Fibroblast of skin of left biceps (primary cell): ENCODE results near the gene DPPA4.

Experiments used
- DNase-seq, 2 experiments: peaks; one replicate each; pipeline ENCODE4 v3.0.0-alpha.2; 2013; ENCODE audit warnings: low read depth in 2 of 2

The DPPA4 gene

DNA sequence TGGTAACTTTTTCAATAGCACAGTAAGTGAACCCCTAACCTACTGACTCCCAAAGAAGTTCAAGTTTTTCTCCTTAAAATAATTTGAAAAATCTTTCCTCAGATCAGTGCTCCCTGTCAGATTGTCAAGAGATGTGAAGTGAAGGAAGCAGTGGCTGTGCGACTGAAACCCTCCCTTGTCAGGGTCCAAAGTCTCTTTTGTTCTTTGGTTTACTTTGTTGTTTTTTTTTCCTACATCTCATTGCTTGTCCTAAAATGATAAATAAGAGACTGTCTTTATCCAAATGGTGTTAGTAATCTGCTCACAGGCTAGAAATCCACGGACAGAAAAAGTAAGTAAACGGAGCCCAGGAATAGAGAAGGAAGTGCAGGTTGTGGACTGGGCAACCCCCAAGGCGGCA lies 976 bp upstream of the DPPA4 start:
- DNase-seq: no peak

DNA sequence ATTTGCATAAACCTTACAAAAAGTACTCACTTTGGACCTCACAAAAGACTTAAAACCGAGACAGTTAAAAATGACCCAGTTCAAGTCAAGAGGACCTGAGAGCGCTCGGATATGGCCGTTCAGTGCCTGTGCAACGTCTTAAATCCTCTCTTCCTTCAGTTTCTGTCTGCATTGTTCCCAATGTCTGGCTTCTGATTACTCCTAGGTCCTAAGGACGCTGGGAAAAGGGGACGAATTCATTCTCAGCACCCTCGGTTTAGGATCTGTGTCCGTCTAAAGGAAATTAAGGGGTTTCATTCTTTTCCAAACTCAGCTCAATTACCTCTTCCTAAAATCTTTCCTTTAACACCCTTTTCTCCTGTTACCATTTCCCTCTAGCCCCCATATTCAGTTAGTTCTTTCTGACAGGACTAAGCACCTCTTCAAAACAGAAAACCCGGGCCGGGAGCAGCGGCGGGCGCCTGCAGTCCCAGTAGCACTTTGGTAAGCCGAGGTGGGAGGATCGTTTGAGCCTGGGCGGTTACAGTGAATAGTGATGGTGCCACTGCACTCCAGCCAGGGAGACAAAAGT lies 970 bp downstream of the DPPA4 start:
- DNase-seq: no peak

GRCh38 chr3:109334572-109334971 lies 2.8 kb downstream of the DPPA4 start:
- no peak for DNase-seq

- no peak for DNase-seq
These were observed 5.7 kb downstream of the DPPA4 start for GRCh38 chr3:109331692-109332091.

DNA sequence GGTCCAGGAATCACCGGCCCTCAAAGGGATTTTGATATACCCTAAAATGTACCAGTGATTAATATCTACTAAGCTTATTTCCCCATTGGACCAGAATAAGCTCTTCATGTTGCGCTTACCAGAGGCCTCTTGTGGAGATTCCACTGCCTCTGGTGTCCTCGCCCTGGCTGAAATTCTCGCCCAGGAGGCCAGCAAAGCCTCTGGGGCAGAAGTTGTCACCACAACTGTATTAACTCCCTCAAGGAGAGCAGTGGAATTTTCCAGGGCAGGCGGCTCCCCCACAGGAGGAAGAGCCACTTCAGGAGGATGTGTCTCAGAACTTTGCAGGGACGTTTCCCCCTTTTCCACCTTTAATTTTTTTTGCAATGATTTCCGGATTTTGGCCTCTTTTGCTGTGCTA lies 6.9 kb downstream of the DPPA4 start:
- no peak for DNase-seq

- no peak for DNase-seq
These were observed 9.1 kb downstream of the DPPA4 start for GRCh38 chr3:109328202-109328601.

- no peak for DNase-seq
These were observed 11.7 kb downstream of the DPPA4 start for GRCh38 chr3:109325657-109326056.

- no peak for DNase-seq
These were observed 12.2 kb downstream of the DPPA4 start for GRCh38 chr3:109325109-109325508.

DNA sequence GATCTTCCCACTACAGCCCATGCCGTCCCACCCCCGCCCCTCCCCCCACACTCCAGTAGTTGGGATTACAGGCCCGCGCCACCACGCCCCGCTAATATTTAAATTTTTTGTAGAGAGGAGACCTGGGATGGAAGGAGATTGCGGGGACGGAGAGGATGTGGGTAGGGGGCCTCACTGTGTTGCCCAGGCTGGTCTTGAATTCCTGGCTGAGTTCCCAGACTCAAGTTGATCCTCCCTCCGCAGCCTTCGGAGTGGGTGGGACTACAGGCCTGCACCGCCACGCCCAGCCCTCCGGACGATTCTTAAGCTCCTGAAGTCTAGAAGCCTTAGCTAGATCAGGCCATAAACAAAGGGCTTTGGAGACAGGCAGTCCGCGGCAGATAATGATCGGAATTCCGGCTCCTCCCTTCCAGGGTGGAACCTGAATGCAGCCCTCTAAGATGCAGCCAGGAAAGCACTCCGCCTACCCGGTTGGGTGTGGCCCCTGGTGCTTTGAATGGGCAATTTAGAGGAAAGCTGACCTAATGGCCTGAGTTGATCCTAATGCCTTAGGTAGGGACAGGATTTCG lies 21.1 kb downstream of the DPPA4 start, which contains the start of gene DPPA2:
DPPA2 (minus strand) TSS at position 356 of the 569 bp plus-strand sequence. CDS start 1,975 bp downstream, outside the sequence.
- DNase-seq: no peak

GRCh38 chr3:109313061-109313460 lies 24.3 kb downstream of the DPPA4 start:
- DNase-seq: no peak

GRCh38 chr3:109297496-109297895 lies 39.9 kb downstream of the DPPA4 start:
- no peak for DNase-seq

DNA sequence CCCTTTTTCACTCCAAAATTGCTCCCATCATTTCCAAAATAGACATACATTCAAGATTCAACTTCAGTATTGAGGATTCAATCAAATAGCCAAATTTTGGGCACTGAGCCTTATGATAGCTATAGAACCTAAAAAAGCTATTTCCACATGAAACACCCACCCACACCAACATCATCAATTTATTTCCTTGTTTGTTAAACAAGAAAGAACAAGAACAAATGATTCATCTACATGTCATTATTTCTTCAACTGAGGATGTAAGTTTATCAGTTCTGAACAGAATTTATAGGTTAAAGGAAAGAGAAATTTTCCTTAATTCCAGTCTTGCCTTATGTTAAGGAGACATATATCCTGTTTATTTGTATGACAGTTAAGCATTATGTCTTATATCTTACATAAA lies 53.3 kb downstream of the DPPA4 start:
- DNase-seq: no peak

- DNase-seq: no peak
These were observed 58.8 kb downstream of the DPPA4 start for GRCh38 chr3:109278546-109278945.

DNA sequence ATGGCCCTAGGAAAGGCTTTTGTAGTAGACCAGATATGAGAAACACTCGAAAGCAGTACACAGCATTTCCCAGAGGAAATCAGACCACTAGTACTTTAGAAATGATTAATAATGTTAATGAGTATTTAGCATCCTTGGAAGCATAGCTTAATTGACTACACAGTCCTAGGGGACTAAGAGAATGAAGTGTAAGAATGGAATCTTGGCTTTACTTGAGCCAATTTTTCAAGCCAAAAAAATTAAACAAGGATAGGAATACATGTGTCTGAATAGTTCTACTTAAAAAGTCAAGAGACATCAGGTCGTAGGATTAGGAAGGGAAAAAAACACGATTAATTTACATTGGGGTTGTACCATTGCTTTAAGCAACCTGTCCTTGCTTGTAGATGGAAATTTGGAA lies 59.2 kb downstream of the DPPA4 start:
- DNase-seq: no peak
